ENCODE measurements around the gene CPNE7.

Gene CPNE7

DNA sequence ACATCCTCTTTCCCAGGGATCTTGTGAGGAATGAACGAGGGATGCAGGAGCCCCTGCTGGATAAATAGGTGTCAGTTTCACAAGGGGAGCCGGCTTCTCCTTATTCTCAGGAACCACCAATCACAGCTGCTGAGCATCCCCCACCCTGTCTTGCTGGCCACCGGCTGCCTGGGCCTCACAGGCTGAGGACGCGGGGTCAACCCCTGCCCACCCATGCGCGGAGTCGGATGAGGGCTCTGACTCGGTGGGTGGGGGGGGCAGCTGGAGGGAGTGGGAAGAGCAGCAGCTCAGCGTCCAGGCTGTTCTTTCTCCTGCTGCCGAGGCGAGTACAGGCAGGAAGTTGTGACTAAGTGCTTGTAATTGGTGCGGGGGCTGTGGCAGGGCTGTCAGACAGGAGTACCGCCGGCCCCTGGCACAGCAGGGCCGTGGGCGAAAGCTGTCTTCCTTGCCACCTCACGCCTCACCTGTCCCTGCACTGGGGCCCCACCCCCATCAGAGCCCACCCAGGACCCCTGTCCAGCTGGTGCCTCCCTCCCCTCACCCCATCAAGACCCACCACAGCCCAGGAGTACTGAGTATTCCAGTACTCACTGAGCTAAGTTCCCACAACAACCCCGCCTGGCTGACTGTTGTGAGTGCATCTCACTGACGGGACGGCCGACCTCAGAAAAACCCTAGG, 26.9 kb downstream of the CPNE7 start:
- no peaks in the 10 kb centered on the region for H3K9me3 ChIP-seq (ENCODE audit: control insufficient read depth, low read length)
- no peak overlapping the region for H3K27ac ChIP-seq (ENCODE audit: insufficient read depth, low read length, poor library complexity, severe bottlenecking)
- H3K27me3 ChIP-seq (replicated peaks; ENCODE audit: control insufficient read depth, insufficient read depth, low read length, poor library complexity, severe bottlenecking), result no peaks in the 10 kb centered on the region
- no peaks in the 10 kb centered on the region for H3K36me3 ChIP-seq (ENCODE audit: control insufficient read depth, insufficient read depth, low read length)
- peaks cover 14% of the 10 kb centered on the region for H3K4me1 ChIP-seq (ENCODE audit: control insufficient read depth, insufficient read depth, low read length, poor library complexity, severe bottlenecking)
- peak; percentile 15 to 47 (median 34) for DNase-seq
- H3K4me3 ChIP-seq (ENCODE audit: insufficient read depth, low read depth, low read length, poor library complexity, severe bottlenecking), result peak overlapping the region; percentile 5

DNA sequence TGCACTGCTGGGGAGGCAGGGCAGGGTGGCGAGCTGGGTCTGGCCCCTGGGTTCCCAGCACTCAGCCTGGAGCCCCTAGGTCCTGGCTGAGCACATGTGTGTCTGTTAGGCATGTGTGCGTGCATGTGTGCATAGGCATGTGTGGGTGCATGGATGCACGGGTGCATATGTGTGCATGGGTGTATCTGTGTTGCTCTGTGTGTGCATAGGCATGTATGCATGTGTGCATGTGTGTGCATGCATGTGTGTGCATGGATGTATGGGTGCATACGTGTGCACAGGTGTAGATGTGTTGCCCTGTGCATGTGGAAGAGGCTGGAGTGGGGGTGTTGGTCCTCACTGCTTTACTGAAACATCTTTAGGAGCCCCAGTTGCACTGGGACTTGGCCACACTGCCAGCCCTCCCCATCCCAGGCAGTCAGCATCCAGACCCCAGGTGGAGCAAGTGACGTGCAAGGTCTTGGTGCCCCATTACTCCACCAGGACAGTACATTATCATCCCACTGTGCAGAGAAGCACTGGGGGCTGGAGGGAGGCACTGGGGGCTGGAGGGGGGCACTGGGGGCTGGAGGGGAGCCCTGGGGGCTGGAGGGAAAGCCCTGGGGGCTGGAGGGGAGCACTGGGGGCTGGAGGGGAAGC, 27.5 kb downstream of the CPNE7 start:
- Histone ChIP-seq H3K36me3 (ENCODE audit: control insufficient read depth, insufficient read depth, low read length) (no peaks in the 10 kb centered on the region), H3K4me1 (ENCODE audit: control insufficient read depth, insufficient read depth, low read length, poor library complexity, severe bottlenecking) (peaks cover 14% of the 10 kb centered on the region), H3K4me3 (ENCODE audit: insufficient read depth, low read depth, low read length, poor library complexity, severe bottlenecking) (peak overlapping the region; percentile 5), H3K9me3 (ENCODE audit: control insufficient read depth, low read length) (no peaks in the 10 kb centered on the region), H3K27me3 (replicated peaks; ENCODE audit: control insufficient read depth, insufficient read depth, low read length, poor library complexity, severe bottlenecking) (no peaks in the 10 kb centered on the region), H3K27ac (ENCODE audit: insufficient read depth, low read length, poor library complexity, severe bottlenecking) (no peak overlapping the region)
- no peak for DNase-seq

DNA sequence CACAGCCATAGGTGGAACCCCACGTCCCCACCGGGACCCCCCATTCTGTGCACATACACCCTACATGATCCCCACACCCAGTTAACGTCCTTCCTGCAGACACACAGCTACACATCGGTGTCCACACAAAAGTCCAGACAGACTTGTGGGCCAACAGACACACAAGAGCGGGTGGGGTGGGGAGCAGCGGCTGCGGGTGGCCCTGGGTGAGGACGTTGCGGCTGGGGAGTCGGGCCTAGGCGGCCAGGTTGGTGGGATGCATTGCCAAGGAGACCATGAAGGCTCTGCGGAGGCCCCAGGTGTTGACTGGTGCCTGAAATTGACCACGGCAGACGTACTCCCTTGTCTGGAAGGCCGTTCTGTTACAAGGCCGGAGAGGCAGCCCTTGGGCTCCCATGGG, 29.2 kb downstream of the CPNE7 start:
- Histone ChIP-seq H3K4me1 (ENCODE audit: control insufficient read depth, insufficient read depth, low read length, poor library complexity, severe bottlenecking) (peaks cover 14% of the 10 kb centered on the region), H3K4me3 (ENCODE audit: insufficient read depth, low read depth, low read length, poor library complexity, severe bottlenecking) (no peak overlapping the region), H3K9me3 (ENCODE audit: control insufficient read depth, low read length) (no peaks in the 10 kb centered on the region), H3K36me3 (ENCODE audit: control insufficient read depth, insufficient read depth, low read length) (no peaks in the 10 kb centered on the region), H3K27ac (ENCODE audit: insufficient read depth, low read length, poor library complexity, severe bottlenecking) (no peak overlapping the region), H3K27me3 (replicated peaks; ENCODE audit: control insufficient read depth, insufficient read depth, low read length, poor library complexity, severe bottlenecking) (no peaks in the 10 kb centered on the region)
- DNase-seq, result no peak

- DNase-seq, result no peak
- Histone ChIP-seq H3K4me1 (ENCODE audit: control insufficient read depth, insufficient read depth, low read length, poor library complexity, severe bottlenecking) (peaks cover 14% of the 10 kb centered on the region), H3K4me3 (ENCODE audit: insufficient read depth, low read depth, low read length, poor library complexity, severe bottlenecking) (no peak overlapping the region), H3K27me3 (replicated peaks; ENCODE audit: control insufficient read depth, insufficient read depth, low read length, poor library complexity, severe bottlenecking) (no peaks in the 10 kb centered on the region), H3K9me3 (ENCODE audit: control insufficient read depth, low read length) (no peaks in the 10 kb centered on the region), H3K27ac (ENCODE audit: insufficient read depth, low read length, poor library complexity, severe bottlenecking) (no peak overlapping the region), H3K36me3 (ENCODE audit: control insufficient read depth, insufficient read depth, low read length) (no peaks in the 10 kb centered on the region)
These were observed 29.8 kb downstream of the CPNE7 start for GRCh38 chr16:89605186-89605970.

DNA sequence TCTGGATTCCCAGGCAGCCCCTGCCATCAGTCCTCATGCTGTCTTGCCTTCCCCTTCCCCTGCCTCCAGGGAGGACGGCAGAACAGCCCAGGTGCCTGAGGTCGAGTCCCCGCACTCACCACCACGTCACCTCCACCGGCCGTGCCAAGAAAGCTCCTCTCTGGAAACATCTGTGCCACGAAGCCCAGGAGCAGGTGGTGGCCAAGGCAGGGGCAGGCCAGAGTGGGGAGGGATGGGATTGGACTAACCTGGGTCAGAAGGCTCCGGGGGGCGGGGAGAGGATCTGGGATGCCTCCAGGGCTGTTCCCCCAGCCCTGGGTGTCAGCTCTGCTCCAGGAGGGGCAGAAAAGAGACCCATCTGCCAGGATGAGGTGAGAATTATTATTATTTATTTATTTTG, 30.4 kb downstream of the CPNE7 start:
- H3K4me3 ChIP-seq (ENCODE audit: insufficient read depth, low read depth, low read length, poor library complexity, severe bottlenecking), result no peak overlapping the region

DNA sequence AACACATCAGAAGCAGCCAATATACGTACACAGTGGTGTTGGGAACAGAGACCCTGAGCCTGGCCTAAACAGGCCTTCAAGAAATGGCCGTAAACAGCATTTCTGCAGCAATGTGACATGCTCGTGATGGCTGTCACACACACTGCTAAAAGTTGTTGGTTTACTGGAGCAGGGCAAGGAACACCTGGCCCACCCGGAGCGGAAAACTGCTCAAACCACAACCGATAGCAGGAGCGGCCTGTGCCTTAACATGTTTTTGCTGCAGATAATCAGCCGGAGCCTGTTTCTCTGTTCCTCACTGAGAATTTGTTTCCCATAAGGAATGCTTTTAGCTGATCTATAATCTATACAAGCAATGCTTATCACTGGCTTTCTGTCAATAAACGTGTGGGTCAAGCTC, 31.9 kb downstream of the CPNE7 start:
- DNase-seq, result no peak
- Histone ChIP-seq H3K36me3 (ENCODE audit: control insufficient read depth, insufficient read depth, low read length) (no peaks in the 10 kb centered on the region), H3K4me1 (ENCODE audit: control insufficient read depth, insufficient read depth, low read length, poor library complexity, severe bottlenecking) (peaks cover 7% of the 10 kb centered on the region), H3K4me3 (ENCODE audit: insufficient read depth, low read depth, low read length, poor library complexity, severe bottlenecking) (no peak overlapping the region), H3K27me3 (replicated peaks; ENCODE audit: control insufficient read depth, insufficient read depth, low read length, poor library complexity, severe bottlenecking) (no peaks in the 10 kb centered on the region), H3K27ac (ENCODE audit: insufficient read depth, low read length, poor library complexity, severe bottlenecking) (no peak overlapping the region), H3K9me3 (ENCODE audit: control insufficient read depth, low read length) (no peaks in the 10 kb centered on the region)

More for the DNA sequence above, 30.4 kb downstream of the CPNE7 start:
- H3K9me3 ChIP-seq (ENCODE audit: control insufficient read depth, low read length), result no peaks in the 10 kb centered on the region
- no peak for DNase-seq
- no peaks in the 10 kb centered on the region for H3K27me3 ChIP-seq (replicated peaks; ENCODE audit: control insufficient read depth, insufficient read depth, low read length, poor library complexity, severe bottlenecking)
- H3K36me3 ChIP-seq (ENCODE audit: control insufficient read depth, insufficient read depth, low read length), result no peaks in the 10 kb centered on the region
- peaks cover 14% of the 10 kb centered on the region for H3K4me1 ChIP-seq (ENCODE audit: control insufficient read depth, insufficient read depth, low read length, poor library complexity, severe bottlenecking)
- H3K27ac ChIP-seq (ENCODE audit: insufficient read depth, low read length, poor library complexity, severe bottlenecking), result no peak overlapping the region

GRCh38 chr16:89607937-89608740, 32.6 kb downstream of the CPNE7 start:
- no peaks in the 10 kb centered on the region for H3K27me3 ChIP-seq (replicated peaks; ENCODE audit: control insufficient read depth, insufficient read depth, low read length, poor library complexity, severe bottlenecking)
- no peaks in the 10 kb centered on the region for H3K4me1 ChIP-seq (ENCODE audit: control insufficient read depth, insufficient read depth, low read length, poor library complexity, severe bottlenecking)
- H3K4me3 ChIP-seq (ENCODE audit: insufficient read depth, low read depth, low read length, poor library complexity, severe bottlenecking), result no peak overlapping the region
- no peaks in the 10 kb centered on the region for H3K9me3 ChIP-seq (ENCODE audit: control insufficient read depth, low read length)
- DNase-seq, result no peak
- no peaks in the 10 kb centered on the region for H3K36me3 ChIP-seq (ENCODE audit: control insufficient read depth, insufficient read depth, low read length)
- no peak overlapping the region for H3K27ac ChIP-seq (ENCODE audit: insufficient read depth, low read length, poor library complexity, severe bottlenecking)

DNA sequence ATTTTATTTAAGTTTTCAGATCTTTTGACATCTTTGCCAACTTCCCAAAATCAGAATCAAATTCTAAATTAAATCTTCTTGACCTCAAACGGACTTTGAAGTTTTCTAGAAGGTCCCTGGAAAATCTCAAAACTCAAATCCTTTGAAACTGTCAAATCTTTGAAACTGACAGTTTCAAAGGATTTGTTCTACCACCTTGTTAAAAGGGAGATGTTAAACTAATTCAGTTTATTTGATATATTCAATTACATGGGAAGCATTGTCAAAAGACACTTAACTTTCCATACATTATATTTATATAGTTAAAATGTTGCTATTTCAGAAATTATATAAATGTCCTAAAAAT, 34.5 kb downstream of the CPNE7 start:
- no peak overlapping the region for H3K27ac ChIP-seq (ENCODE audit: insufficient read depth, low read length, poor library complexity, severe bottlenecking)
- DNase-seq, result no peak
- no peaks in the 10 kb centered on the region for H3K36me3 ChIP-seq (ENCODE audit: control insufficient read depth, insufficient read depth, low read length)
- no peaks in the 10 kb centered on the region for H3K9me3 ChIP-seq (ENCODE audit: control insufficient read depth, low read length)
- H3K4me1 ChIP-seq (ENCODE audit: control insufficient read depth, insufficient read depth, low read length, poor library complexity, severe bottlenecking), result no peaks in the 10 kb centered on the region
- no peaks in the 10 kb centered on the region for H3K27me3 ChIP-seq (replicated peaks; ENCODE audit: control insufficient read depth, insufficient read depth, low read length, poor library complexity, severe bottlenecking)
- H3K4me3 ChIP-seq (ENCODE audit: insufficient read depth, low read depth, low read length, poor library complexity, severe bottlenecking), result no peak overlapping the region

DNA sequence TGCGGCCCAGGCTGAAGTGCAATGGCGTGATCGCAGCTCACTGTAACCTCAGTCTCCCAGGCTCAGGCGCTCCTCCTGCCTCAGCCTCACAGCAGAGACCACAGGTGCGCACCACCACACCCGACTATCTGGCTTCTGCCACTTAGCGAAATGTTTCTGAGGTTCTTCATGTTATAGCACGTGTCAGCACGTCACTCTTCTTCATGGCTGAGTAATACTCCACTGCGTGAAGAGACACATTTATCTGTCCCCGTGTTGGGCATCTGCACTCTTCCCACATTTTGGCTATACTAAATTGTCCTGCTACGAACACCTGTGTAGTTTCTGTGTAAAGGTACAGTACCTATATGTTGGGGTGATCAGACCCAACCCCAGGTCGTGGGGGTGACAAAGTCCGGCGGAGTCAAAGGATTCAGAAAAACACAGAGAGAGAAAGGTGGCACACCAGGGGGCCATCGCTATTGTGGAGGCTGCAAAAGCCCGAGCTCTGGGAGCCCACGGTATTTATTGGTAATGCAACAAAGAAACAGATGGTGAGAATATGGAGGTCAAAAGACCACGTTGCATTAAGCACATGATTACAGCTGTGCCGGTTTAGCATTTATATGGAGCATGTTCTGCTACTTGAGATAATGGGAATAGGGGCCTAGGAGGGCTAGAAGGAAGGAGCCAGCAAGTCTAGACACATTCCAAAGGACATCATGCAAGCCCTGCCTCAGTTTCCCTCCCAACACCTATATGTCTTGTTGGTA, 37.0 kb downstream of the CPNE7 start:
- no peaks in the 10 kb centered on the region for H3K36me3 ChIP-seq (ENCODE audit: control insufficient read depth, insufficient read depth, low read length)
- peaks cover 10% of the 10 kb centered on the region for H3K4me1 ChIP-seq (ENCODE audit: control insufficient read depth, insufficient read depth, low read length, poor library complexity, severe bottlenecking)
- no peak overlapping the region for H3K27ac ChIP-seq (ENCODE audit: insufficient read depth, low read length, poor library complexity, severe bottlenecking)
- DNase-seq, result no peak
- H3K27me3 ChIP-seq (replicated peaks; ENCODE audit: control insufficient read depth, insufficient read depth, low read length, poor library complexity, severe bottlenecking), result no peaks in the 10 kb centered on the region
- H3K9me3 ChIP-seq (ENCODE audit: control insufficient read depth, low read length), result no peaks in the 10 kb centered on the region
- H3K4me3 ChIP-seq (ENCODE audit: insufficient read depth, low read depth, low read length, poor library complexity, severe bottlenecking), result no peak overlapping the region
